Ammon's horn (tissue), 1 donor: ENCODE results near the gene ALOX12B.
A peak's percentile ranks its signal among the peaks of the same experiment; 100 is the strongest.
"Not testable (repeated sequence)": the region's sequence is repeated elsewhere in the genome, so short reads cannot be mapped to it uniquely, and the experiment has no call there.

Experiments used
- DNase-seq: peaks from one replicate; pipeline ENCODE4 v3.0.0-alpha.2; 2016; ENCODE audit warnings: low spot score

The ALOX12B gene

DNA sequence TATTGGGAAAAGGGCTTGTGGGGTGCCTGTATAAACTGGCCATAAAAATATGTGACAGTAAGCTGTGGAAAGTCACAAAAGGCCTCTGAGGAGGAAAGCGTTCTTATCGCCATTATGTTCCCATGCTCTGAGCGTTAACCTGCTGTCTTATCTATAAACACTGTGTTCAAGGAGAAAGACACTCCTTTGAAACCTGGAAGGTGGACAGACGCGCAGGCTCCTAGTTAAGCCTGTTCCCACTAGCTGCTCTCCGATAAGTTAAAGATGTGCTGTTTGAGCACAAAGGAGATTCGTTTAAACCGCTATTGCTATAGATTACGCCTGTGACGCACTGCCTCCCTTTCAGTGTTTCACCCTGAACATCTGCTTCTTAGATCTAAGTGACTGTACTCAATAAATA, 5.2 kb downstream of the ALOX12B start:
- DNase-seq: no peak

DNA sequence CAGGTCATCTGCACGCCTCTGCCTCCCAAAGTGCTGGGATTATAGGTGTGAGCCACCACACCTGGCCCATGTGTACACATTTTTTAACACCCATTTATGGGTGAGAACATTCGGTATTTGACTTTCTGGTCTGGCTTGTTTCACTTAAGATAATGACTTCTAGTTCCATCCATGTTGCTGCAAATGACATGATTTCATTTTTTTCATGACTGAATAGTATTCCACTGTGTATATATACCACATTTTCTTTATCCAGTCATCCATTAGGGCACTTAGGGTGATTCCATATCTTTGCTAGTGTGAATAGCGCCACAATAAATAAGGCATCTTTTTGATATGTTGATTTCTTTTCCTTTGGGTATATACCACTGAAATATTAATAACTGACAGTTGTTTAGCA, 5.6 kb downstream of the ALOX12B start:
- no peak for DNase-seq

DNA sequence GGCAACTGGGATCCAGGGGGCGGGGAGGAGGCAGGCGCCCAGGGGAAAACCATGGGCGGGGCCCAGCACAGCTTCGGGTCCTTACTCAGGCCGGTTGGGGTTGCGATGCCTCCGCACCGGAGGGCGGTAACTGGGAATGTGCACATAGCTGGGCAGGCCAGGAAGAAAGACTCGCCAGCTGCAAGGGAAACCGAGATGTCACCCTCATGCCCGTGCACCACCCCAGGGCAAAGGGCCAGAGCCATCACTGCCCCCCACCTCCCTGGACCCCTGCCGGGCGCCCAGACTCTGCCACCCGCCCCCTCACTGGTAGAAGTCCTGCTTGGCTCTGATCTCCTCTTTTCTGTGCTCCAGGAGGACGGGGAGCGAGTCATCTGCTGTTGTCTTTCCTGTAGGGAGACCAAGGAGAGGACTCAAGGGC, 6.7 kb downstream of the ALOX12B start:
- no peak for DNase-seq

DNA sequence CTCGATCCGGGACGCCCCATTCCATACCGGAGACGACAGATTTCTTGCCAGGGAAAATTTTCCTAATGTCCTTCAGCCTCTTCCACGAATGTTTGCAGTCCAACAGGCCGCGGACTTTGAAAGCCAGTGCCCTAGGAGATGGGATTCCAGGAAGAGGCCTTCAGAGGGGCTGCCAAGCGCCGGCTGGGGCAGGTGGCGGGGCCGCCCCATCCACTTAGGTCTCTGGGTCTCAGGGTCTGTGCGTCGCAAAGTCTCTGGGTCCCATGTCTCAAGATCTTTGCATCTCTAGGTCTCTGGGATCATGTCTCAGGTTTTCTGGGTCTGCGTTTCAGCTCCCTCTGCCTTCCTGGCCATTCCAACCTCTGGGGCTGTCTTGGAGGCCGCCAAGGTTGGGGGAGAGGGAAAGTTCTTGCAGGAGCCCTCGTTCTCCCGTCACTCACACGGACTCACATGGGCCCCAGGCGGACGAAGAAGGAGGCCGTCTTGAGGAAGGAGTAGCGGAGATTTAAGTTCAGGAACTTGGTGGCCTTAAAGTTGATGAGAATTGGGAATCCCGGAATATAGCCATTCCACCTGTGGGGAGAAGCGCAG, 7.2 kb downstream of the ALOX12B start:
- no peak for DNase-seq

DNA sequence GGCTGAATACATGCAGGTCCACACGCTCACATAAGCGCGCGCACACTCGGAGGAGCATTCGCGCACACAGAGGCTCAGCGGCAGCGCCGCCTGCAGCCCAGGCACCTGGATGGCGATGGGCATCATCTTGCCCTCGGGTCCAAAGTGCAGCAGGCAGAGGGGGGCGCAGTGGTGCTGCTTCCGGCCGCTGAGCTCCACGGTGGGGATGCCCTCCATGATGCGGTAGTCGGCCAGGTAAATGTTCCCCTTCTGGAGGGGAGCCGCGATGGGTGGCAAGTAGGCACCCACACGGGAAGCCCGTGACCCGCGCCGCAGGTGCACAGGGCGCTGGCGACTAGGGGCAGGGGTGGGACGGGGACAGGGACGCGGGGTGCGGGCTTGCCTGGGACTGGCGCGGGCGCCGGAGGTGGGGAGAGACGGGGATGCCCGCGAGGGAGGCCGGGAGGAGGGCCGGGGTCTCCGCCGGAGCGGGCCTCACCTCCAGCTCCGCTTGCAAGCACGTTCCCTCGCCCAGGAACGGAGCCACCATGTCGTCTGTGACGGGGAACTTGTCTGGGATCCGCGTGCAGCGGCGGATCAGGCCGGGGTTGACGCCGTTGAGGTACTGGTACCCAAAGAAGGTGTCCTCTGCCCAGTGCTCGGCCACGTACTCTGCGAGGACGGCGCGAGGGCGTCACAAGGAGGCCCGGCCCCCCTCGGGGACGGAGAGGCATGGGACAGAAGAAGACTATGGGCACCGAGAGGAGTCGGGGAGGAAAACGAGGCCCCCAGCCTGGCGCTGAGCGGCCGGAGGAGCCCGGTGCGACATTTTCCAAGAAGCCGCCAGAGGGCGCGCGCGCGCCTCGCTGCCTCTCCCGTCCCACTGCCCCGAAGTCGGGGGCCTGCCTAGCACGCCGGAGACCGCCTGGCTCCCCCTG, 8.0 kb downstream of the ALOX12B start:
- DNase-seq: peak; percentile 60

DNA sequence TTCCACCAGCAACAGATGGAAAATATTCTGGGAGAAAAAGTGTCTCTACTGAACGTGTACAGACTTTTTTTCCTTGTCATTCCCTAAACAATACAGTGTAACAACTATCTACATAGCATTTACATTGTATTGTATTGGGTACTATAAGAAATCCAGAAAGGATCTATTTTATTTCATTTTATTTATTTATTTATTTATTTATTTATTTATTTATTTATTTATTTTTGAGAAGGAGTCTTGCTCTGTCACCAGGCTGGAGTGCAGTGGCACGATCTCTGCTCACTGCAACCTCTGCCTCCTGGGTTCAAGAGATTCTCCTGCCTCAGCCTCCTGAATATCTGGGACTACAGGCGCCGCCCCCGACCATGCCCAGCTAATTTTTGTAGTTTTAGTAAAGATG, 9.6 kb downstream of the ALOX12B start:
- DNase-seq: not testable (repeated sequence)

DNA sequence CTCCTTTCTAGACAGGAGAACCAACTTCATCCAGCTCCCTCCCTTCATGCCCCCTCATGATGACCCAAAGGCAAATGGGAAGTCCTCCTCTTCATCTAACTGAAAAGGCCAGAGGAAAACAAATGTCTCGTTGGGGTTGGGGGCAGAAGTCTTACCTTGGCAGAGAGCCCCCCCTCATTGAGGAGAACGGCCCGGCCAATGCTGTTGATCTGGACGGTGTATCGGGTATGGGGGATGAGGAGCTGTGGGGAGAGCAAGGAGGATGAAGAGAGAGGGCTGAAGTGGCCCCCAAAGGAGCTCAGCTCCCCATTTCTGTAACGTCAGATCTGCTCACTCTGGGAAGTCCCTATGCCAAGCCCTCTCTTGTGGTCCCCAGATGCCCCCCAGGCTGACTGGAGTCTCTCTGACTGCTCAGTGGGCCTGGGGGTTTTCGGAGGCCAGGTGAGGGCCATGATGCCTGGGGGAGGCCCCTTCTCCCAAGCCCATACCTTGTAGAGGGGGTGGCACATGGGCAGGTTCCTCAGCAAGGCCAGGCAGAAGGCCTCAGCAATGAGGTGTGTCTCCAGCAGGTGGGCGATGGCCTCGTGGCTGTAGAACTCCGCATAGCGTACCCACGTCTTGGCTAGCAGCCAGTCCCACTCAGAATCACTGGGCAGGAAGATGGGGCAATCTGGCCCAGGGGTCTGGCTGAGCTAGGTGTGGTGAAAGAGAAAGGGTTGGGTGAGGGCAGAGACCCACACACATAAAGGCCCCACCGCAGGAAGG, 10.8 kb downstream of the ALOX12B start:
- no peak for DNase-seq

DNA sequence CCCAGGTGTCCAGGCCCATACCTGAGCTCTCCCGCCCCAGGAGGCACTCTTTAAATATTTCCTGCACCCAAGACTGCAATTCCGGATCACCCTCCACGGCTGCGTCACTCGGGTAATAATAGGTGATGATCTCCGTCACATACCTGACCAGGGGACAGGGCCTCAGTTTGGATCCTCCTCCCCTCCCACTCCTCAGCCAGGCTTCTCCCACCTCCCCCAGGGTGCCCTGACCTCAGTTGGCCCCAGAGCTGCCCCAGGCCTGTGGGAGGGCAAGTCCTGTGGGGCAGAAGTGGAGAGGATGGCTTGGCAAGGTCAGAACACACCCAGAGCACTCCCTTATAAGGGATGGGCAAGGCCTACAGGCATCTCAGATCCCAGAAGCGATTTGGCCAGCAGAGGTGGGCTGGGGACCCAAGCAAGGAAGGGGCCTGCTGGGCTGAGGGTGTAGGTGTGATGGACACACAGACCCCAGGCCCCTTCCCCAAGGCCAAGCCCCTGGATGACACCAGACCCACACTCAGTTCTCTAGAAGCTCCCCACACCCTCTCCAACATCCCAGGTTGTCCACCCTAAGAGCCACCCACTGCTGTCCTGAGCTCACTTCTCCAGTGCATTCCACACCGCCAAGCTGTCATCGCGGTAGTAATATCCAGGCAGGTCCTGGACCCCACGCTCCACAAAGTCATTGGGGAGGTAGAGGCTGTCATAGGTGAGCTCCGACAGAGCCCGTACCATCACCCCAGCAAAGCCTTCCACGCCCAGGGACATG, 11.8 kb downstream of the ALOX12B start:
- DNase-seq: no peak

DNA sequence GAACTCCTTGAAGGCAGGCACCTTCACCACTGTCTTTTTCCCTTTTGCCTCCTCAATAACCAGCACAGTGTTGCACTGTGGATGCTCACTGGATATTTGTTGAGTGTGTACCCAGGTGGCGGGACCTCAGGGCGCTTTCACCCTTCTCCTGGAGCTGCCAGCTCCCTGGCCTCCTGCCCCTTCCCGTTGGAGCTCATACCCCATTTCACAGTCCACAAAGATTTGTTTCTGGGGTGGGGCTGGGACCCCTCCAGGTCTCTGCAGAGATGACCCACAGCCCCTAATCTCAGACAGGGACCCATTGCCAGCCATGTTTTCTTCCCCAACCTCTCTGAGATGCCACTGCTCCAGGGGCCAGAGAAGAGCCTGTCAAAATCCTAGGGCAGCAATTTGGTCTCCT, 12.4 kb downstream of the ALOX12B start:
- no peak for DNase-seq

DNA sequence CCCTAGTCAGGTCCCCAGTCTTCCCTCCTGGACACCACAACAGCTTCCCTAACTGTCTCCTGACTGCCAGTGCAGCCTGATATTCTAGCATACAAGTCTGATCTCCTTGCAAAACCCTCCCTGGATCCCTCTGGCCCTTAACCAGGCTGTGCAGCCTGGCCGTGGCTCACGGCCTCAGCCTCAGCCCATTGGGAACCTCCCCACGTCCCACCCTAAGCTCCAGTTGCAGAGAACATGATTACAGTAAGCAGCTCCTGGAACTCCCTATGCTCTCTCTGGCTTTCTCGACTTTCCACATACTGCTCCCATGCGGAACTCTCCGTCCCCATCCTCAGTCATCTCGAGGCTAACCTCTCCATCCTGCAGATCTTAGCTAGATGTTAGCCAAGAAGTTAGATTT, 13.0 kb downstream of the ALOX12B start:
- DNase-seq: no peak

DNA sequence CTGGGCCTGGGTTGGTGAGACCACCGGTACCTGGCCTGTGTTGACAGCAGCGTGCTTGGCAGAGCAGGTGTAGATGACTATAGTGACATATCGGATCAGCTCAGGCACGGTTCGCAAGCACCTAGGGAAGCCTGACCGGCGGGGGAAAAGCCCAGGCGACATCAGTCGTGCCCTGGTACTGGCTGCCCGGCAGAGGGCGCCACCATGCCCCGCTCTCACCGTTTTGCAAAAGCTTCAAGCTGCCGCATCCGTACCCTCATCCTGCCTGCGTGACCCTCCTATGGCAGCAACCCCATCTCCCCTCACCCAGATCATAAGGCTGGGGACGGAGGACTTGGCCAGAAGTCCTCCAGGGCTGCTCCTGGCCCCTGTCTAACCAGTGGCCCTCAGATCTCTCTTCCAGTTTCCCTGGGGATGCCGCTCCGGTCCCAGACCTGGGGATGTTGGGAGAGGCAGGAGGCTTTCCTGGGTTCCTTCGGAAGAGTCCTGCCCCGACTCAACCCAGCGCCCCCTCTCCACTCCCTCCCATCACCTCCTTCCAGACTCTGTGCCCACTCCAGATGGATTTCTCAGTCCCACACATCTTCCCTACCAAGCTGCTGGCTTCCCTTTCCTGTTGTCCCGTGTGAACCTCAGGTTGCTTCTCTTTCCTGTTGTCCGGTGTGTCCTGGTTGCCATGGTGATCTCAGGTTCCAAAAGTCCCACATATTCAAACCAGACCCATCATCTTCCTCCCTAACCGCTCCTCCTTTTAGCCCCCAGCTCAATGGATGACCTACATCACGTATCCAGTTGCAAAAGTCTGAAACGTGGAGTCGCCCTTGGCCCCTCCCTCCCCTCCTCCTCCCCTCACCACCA, 13.7 kb downstream of the ALOX12B start:
- DNase-seq: peak; percentile 70

DNA sequence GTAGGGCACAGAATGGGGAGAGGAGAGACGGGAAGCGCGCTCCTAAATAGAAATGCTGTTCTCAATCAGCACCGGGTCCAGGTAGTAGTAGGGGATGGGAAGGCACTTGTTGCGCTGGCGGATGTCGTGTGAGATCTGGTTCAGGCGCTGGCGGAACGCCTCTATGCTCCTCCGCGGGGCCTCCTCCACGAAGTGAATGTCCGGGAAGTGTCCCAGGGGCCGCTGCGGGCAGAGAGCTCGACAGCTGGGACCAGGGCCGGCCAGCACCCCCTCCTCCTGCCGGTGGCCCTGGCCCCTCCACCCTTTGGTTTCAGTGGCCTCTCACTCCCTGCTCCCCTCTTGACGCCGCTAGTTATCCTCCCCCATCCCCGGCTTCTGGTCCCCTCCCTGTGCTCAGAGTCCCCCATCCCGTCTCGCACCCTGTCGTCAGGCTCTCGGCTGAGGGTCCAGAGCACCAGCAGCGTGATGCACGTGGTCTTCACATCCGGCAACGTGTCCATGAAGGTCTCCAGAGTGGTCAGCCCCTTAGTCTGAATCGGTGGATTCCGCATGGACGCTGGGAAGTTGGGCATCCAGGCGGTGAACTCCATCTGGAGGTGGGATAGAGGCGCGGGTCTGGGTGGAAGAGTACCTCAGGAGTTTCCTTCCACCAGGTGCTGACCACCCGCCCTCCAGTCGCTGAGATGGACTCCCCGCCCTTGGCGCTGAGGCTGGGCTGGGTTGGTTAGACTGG, 14.6 kb downstream of the ALOX12B start:
- DNase-seq: no peak

DNA sequence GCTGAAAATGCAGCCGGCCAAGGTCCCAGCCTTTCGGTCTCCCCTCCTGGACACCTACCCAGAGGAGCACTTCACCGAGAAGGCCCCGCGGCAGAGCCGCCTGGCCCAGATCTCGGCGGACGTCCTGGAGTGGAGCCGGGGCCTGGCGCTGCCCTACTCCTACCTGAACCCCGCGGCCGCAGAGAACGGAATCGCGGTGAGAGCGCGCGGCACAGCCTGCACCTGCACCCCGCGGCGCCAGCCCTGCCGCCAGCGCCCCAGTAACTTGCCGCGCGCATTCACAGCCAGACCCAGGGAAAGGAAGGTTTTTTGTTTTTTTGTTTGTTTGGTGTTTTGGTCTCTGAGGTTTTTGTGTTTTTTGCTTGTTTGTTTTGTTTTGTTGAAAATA, 15.2 kb downstream of the ALOX12B start:
- no peak for DNase-seq

DNA sequence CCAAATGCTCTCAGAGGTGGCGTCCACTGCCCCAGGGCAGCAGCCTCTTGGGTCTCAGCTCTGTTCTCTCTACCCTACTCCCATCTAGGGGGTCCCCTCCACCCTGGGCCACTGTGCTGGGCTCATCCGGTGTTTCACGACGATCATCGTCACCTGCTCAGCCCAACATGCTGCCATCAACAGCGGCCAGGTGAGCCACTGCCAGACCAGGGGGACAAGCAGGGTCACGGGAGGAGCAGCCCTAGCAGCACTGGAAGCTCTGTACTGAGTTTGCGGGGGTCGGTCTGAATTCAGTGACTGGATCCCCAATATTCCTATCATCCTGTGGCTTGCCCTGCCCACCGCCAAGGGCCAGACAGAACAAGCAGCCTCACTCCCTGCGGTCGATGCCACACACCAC, 16.0 kb downstream of the ALOX12B start:
- no peak for DNase-seq

DNA sequence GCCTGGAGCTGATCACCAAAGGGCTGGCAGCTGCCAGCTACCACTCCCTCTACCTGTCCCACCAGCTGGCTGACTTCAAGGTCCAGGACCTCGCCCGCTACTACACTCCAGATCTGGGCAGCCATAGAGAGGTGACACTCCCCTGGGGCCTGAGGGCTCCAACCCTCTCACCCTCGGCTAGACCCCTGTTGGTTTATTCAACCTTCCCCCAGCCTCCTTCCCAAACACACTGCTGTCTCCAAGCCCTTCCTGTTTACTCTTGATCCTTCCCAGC, 18.0 kb downstream of the ALOX12B start:
- no peak for DNase-seq

DNA sequence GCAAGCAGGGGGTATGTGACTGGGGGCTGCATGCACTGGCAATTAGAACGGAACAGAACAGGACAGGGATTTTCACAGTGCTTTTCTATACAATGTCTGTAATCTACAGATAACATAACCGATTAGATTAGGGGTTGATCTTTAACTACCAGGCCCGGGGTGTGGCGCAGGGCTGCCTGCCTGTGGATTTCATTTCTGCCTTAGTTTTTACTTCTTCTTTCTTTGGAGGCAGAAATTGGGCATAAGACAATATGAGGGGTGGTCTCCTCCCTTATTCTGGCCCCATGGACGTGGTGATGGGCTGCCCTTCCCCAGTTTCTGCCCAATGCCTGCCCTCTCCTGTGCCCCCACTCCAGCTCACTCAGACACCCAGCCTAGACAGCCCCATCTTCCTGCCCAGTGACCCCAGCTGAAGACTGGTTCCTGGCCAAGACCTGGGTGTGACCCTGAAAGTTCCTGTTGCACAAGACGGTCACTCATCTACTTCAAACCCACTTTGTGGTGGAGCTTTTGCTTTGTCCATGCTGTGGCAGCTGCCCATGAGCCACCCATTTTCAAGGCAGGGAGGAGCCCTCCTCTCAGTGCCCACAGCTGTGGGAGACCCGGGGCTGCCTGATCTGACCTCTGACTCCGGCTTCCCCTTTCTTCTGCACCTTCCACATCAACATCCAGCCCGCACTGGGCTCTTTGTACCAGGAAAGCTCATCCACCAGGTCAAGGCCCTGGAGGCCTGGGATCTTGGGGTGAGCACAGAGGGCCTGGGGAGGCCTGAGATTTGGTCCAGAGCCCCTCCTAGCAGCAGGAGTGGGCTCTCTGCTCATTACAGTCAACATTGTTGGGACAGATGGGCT, 18.6 kb downstream of the ALOX12B start:
- no peak for DNase-seq

DNA sequence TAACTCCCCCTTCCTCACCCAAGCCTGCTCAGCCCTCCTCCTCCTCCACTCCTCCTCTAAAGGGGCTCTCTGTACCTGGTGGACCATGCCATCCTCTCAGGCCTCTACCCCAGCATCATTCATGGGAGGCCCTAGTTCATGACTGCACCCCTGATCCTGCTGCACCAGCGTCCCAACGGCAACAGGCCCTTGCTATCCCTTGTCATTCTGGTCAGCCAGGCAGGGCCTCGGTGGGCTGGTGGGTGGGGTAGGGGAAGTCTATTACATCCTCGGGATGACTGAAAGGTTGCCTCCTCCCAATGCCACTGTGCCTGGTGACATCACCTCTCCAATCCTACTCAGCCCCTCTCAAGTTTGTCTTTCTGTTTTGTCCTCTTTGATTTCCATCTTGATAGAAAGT, 19.7 kb downstream of the ALOX12B start:
- no peak for DNase-seq

DNA sequence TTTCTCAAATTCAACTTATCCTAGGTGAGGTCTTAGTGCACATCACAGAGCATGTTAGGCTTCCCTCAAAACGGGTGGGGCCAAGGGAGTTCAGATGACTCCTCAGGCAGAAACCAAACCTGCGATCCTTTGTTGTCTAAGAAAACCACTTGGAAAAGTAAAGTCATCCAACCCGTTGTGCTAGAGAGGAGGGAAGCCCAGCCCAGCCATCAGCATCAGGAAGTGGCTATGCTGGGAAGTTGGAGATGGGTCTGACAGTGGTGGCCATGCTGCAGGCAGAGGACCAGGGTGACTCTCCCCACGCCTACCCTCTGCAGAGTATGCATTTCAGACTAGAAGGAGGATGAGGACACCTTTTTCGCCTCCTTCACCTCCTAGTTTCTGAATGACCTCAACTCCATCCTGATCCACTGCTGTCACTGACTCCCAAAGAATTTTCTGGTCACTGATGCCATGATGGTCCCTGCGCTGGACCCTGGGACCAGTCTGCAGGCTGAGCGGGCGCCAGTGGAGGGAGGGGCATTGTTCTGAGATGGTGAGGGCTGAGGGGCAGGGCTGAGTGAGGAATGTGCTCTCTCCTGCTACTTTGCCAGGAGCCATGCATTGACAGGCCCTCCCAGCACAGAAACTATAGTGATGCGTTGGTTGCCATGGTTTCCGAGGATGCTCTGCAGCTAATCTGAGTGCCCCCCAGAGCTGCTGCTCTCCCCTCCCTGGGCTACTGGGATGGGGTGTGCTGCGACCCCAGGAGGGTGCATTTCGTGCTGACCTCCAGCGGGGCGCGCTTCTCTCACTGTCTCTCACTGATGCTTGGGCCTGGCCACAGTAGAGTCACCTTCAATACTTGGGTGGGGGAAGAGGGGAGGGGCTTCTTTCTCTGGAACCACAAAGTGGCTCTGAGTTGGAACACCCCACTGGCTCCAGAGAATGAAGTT, 20.4 kb downstream of the ALOX12B start:
- no peak for DNase-seq

DNA sequence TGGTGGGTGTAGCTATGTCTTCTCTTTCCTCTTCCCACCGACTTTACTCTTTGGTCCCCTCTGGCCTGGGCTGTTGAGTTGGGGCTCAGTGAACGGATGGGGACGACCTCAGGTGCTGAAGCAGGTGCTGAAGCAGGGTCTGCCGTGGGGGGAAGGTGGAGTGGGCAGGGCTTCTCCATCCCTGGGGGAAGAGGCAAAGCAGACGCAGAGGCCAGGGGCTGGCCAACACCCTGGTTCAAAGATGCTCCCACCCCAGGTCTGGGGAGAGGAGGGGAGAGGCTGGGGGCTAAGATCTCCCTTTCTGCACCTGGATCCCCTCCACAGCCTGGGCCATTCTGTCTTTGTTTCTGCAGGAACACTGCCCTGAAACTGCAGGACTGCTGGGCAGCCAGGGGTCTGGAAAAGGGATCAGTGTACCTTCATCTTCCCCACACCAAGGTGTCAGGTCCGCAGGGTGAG, 22.9 kb downstream of the ALOX12B start:
- DNase-seq: no peak
